Measurements from ENCODE around the gene PGBD1. TPM values are rescaled to one million over a fixed set of nuclear protein-coding genes. Genes with fewer than 3 reads are reported as not detected.

Gene PGBD1
- total and polyA plus RNA-seq, 2 of the 8 experiments (the other 6 are each of a cell fraction or from before 2014, with no cell fraction given) = 2.5 to 9.2 TPM

GRCh38 chr6:28335564-28336283, 54.4 kb downstream of the PGBD1 start, which contains the start of gene ZSCAN31 (continued):
- no peak for TF ChIP-seq RNF2 (IDR thresholded peaks at IDR 0.05; ENCODE audit: borderline replicate concordance, low read depth, low read length, missing control alignments, poor library complexity, severe bottlenecking)
- no peak for TF ChIP-seq EZH2 (IDR thresholded peaks at IDR 0.05; ENCODE audit: low read depth, low read length, severe bottlenecking)
- no peak for TF ChIP-seq USF2 (IDR thresholded peaks at IDR 0.05; ENCODE audit: low read length)
- no peak for TF ChIP-seq ZNF274 (IDR thresholded peaks at IDR 0.05; ENCODE audit: borderline replicate concordance, extremely low read depth, low read length)
- TF ChIP-seq SAP30 (IDR thresholded peaks at IDR 0.05; ENCODE audit: insufficient read depth, insufficient replicate concordance, low read length) = no peak
- TF ChIP-seq RFX5 (IDR thresholded peaks at IDR 0.05; ENCODE audit: borderline replicate concordance, low read depth, low read length) = no peak
- TF ChIP-seq TBP (IDR thresholded peaks at IDR 0.05; ENCODE audit: low read depth, low read length) = peak; percentile 93
- 0 out of 2 replicates have a peak, but pooled peaks have one; percentile 2 for TF ChIP-seq TCF12 (IDR thresholded peaks at IDR 0.05; ENCODE audit: low read depth, low read length)
- peak; percentile 5; the same call in 1 of the 2 replicates for TF ChIP-seq BRCA1 (IDR thresholded peaks at IDR 0.05; ENCODE audit: low read depth, low read length)
- TF ChIP-seq KDM5A (IDR thresholded peaks at IDR 0.05; ENCODE audit: low read length) = no peak
- TF ChIP-seq SUZ12 (IDR thresholded peaks at IDR 0.05; ENCODE audit: low read length) = no peak
- no peak for TF ChIP-seq KDM4A (IDR thresholded peaks at IDR 0.05; ENCODE audit: low read depth, low read length, severe bottlenecking)
- TF ChIP-seq EP300 (IDR thresholded peaks at IDR 0.05; ENCODE audit: borderline replicate concordance in 1 of 2, low read depth in 2 of 2, low read length in 2 of 2) = no peak; a peak in 1 of 3 replicates
- no peak for TF ChIP-seq BCL11A (IDR thresholded peaks at IDR 0.05; ENCODE audit: low read depth in 2 of 2, low read length in 2 of 2)
- no peak for TF ChIP-seq CBX8 (IDR thresholded peaks at IDR 0.05; ENCODE audit: borderline replicate concordance, low read depth, low read length)
- peak; percentile 91 for TF ChIP-seq JUND (IDR thresholded peaks at IDR 0.05; ENCODE audit: low read length)
- TF ChIP-seq POLR2A (IDR thresholded peaks at IDR 0.05; ENCODE audit: control extremely low read depth in 1 of 2, low read depth in 2 of 2, low read length in 2 of 2) = peak; percentile 86 to 99
- peak; percentile 29 to 53; a peak in 2 of 4 replicates for TF ChIP-seq SIN3A (conservative IDR thresholded peaks at IDR 0.05 in 1 of 2, IDR thresholded peaks at IDR 0.05 in 1 of 2; ENCODE audit: low read depth in 1 of 2, low read length in 2 of 2)
- TF ChIP-seq CHD2 (IDR thresholded peaks at IDR 0.05; ENCODE audit: low read length) = 0 out of 2 replicates have a peak, but pooled peaks have one; percentile 13
- peak; percentile 95 for TF ChIP-seq TAF7 (optimal IDR thresholded peaks at IDR 0.05; ENCODE audit: borderline replicate concordance, low read depth, low read length)
- TF ChIP-seq TEAD4 (IDR thresholded peaks at IDR 0.05; ENCODE audit: low read depth, low read length) = no peak
- no peak for TF ChIP-seq FOSL1 (IDR thresholded peaks at IDR 0.05; ENCODE audit: insufficient read depth, low read depth, low read length)

All from H1 (cell line).